ENCODE data around the gene CRAT.
"Not testable (repeated sequence)": the region's sequence is repeated elsewhere in the genome, so short reads cannot be mapped to it uniquely, and the experiment has no call there.

The CRAT gene

GRCh38 chr9:129138144-129138462 lies 27.5 kb upstream of the CRAT start:
- no peak for DNase-seq

GRCh38 chr9:129137292-129138143 lies 26.9 kb upstream of the CRAT start:
- no peak for DNase-seq

GRCh38 chr9:129136446-129137035 lies 25.9 kb upstream of the CRAT start:
- no peak for DNase-seq

- no peak for DNase-seq
Observed at GRCh38 chr9:129135476-129135875, 24.9 kb upstream of the CRAT start.

GRCh38 chr9:129133082-129133481 lies 22.5 kb upstream of the CRAT start:
- DNase-seq, result no peak

- peak; percentile 36 to 50 for DNase-seq
Observed at GRCh38 chr9:129131300-129132145, 20.9 kb upstream of the CRAT start.

GRCh38 chr9:129130791-129131190 lies 20.2 kb upstream of the CRAT start:
- DNase-seq, result no peak

GRCh38 chr9:129130271-129130670 lies 19.7 kb upstream of the CRAT start:
- DNase-seq, result not testable (repeated sequence)

- no peak for DNase-seq
Observed at GRCh38 chr9:129128689-129129088, 18.1 kb upstream of the CRAT start.

- DNase-seq, result no peak
Observed at GRCh38 chr9:129126749-129127618, 16.4 kb upstream of the CRAT start.

GRCh38 chr9:129125478-129125877 lies 14.9 kb upstream of the CRAT start:
- DNase-seq, result no peak

GRCh38 chr9:129124506-129125069 lies 14.0 kb upstream of the CRAT start:
- DNase-seq, result no peak

GRCh38 chr9:129122976-129123375 lies 12.4 kb upstream of the CRAT start:
- not testable (repeated sequence) for DNase-seq

GRCh38 chr9:129122133-129122532 lies 11.5 kb upstream of the CRAT start:
- DNase-seq, result no peak

GRCh38 chr9:129121483-129121882 lies 10.9 kb upstream of the CRAT start:
- no peak for DNase-seq

- DNase-seq, result no peak
Observed at GRCh38 chr9:129118799-129119198, 8.2 kb upstream of the CRAT start.

GRCh38 chr9:129113645-129114304 lies 3.2 kb upstream of the CRAT start:
- DNase-seq, result no peak

GRCh38 chr9:129112526-129112925 lies 1.9 kb upstream of the CRAT start:
- DNase-seq, result not testable (repeated sequence)

GRCh38 chr9:129111528-129112151 lies 1.0 kb upstream of the CRAT start:
- DNase-seq, result no peak

GRCh38 chr9:129109952-129110739 lies 447 bp downstream of the CRAT start:
- DNase-seq, result no peak

GRCh38 chr9:129109537-129109903 lies 1.1 kb downstream of the CRAT start:
- no peak for DNase-seq

Measured in NCI-H1930 (cell line).